GM11168 (cell line): ENCODE measurements around the gene SLTM.
"Not testable (repeated sequence)": the region's sequence is repeated elsewhere in the genome, so short reads cannot be mapped to it uniquely, and the experiment has no call there.

Experiments used
- in situ Hi-C: fragments of 300-500 bp; cut with MboI; formaldehyde crosslinking; loops from one replicate; pipeline ENCODE4 v1.12.0; 2022; ENCODE audit warnings: low sequenced_read_pairs; ENCODE audit not compliant: unreplicated experiment

Gene SLTM

GRCh38 chr15:58931987-58932588 lies 1.4 kb downstream of the SLTM start:
- in situ Hi-C loops, result no loop called here

GRCh38 chr15:58929891-58930416 lies 3.5 kb downstream of the SLTM start:
- in situ Hi-C loops, result no loop called here

- in situ Hi-C loops, result no loop called here
These were observed 6.7 kb downstream of the SLTM start for GRCh38 chr15:58926823-58927222.

- in situ Hi-C loops, result no loop called here
These were observed 9.2 kb downstream of the SLTM start for GRCh38 chr15:58924327-58924726.

- in situ Hi-C loops, result no loop called here
These were observed 9.7 kb downstream of the SLTM start for GRCh38 chr15:58923696-58924300.

- in situ Hi-C loops, result no loop called here
These were observed 10.2 kb downstream of the SLTM start for GRCh38 chr15:58923284-58923683.

GRCh38 chr15:58921267-58921790 lies 12.2 kb downstream of the SLTM start:
- in situ Hi-C loops, result no loop called here

- in situ Hi-C loops, result not testable (repeated sequence)
These were observed 13.0 kb downstream of the SLTM start for GRCh38 chr15:58920447-58920846.

GRCh38 chr15:58919232-58919631 lies 14.2 kb downstream of the SLTM start:
- in situ Hi-C loops, result no loop called here

GRCh38 chr15:58918239-58918638 lies 15.2 kb downstream of the SLTM start:
- in situ Hi-C loops, result no loop called here

GRCh38 chr15:58917613-58918129 lies 15.8 kb downstream of the SLTM start:
- in situ Hi-C loops, result not testable (repeated sequence)

- in situ Hi-C loops, result no loop called here
These were observed 16.5 kb downstream of the SLTM start for GRCh38 chr15:58916962-58917361.

- in situ Hi-C loops, result no loop called here
These were observed 23.0 kb downstream of the SLTM start for GRCh38 chr15:58910456-58910855.

GRCh38 chr15:58909616-58910015 lies 23.9 kb downstream of the SLTM start:
- in situ Hi-C loops, result no loop called here

GRCh38 chr15:58908550-58909309 lies 24.7 kb downstream of the SLTM start:
- in situ Hi-C loops, result no loop called here

- in situ Hi-C loops, result no loop called here
These were observed 32.8 kb downstream of the SLTM start for GRCh38 chr15:58900631-58901030.

- in situ Hi-C loops, result no loop called here
These were observed 35.3 kb downstream of the SLTM start for GRCh38 chr15:58898150-58898680.

- in situ Hi-C loops, result no loop called here
These were observed 44.1 kb downstream of the SLTM start for GRCh38 chr15:58889363-58889762.

- in situ Hi-C loops, result no loop called here
These were observed 46.6 kb downstream of the SLTM start for GRCh38 chr15:58886921-58887320.

GRCh38 chr15:58883926-58884325 lies 49.6 kb downstream of the SLTM start:
- in situ Hi-C loops, result not testable (repeated sequence)

- in situ Hi-C loops, result no loop called here
These were observed 51.2 kb downstream of the SLTM start for GRCh38 chr15:58882243-58882642.
